CD4-positive, alpha-beta T cell (primary cell): ENCODE data around the gene FOXG1. TPM values are rescaled to one million over a fixed set of nuclear protein-coding genes. Genes with fewer than 3 reads are reported as not detected.

Experiments used
- ATAC-seq: fragments of 200-7000 bp; cut with Tn5 transposase; one replicate; pipeline ENCODE4 v1.10.0; 2022; ENCODE audit warnings: mild to moderate bottlenecking; ENCODE audit not compliant: poor library complexity
- CTCF ChIA-PET: fragments of 350-600 bp; sonication (Branson Sonifier 250); formaldehyde crosslinking; loops from one replicate; lab custom pipeline; 2021; ENCODE audit warnings: antibody characterized with exemption, inconsistent platforms; lab: Charles Lee
- POLR2A ChIA-PET: fragments of 350-600 bp; sonication (Branson Sonifier 250); formaldehyde crosslinking; loops from one replicate; lab custom pipeline; 2021; ENCODE audit warnings: antibody characterized with exemption, inconsistent platforms; lab: Charles Lee
- DNase-seq, 14 experiments: peaks; one replicate each; pipeline ENCODE4 v3.0.0-alpha.2; 2013 to 2020; ENCODE audit warnings: mixed read lengths in 2 of 14
- H3K27ac ChIP-seq, 2 donors: one replicate each; pipeline versions ENCODE4 v1.5.1 to v1.7.0; 2013; ENCODE audit warnings: low read length in 2 of 2, low read depth in 1 of 2, mild to moderate bottlenecking in 1 of 2
- H3K27me3 ChIP-seq, 2 experiments: 1 replicate in 1 of 2; 2 replicates in 1 of 2; pipeline versions ENCODE4 v1.6.1 to v1.7.0; 2013; ENCODE audit warnings: low read length in 2 of 2, control low read depth in 1 of 2, mild to moderate bottlenecking in 1 of 2, moderate library complexity in 1 of 2; ENCODE audit not compliant: insufficient read depth in 2 of 2, control insufficient read depth in 1 of 2
- H3K36me3 ChIP-seq: one replicate; pipeline ENCODE4 v1.6.1; 2013; ENCODE audit warnings: low read length, control low read depth; ENCODE audit not compliant: insufficient read depth
- H3K4me1 ChIP-seq: one replicate; pipeline ENCODE4 v1.6.1; 2013; ENCODE audit warnings: low read length, control low read depth; ENCODE audit not compliant: insufficient read depth
- H3K4me3 ChIP-seq: one replicate; pipeline ENCODE4 v1.5.1; 2013; ENCODE audit warnings: mild to moderate bottlenecking, low read length, moderate library complexity
- H3K9me3 ChIP-seq, 2 experiments: 1 replicate in 1 of 2; 2 replicates in 1 of 2; pipeline versions ENCODE4 v1.6.1 to v1.7.0; 2013; ENCODE audit warnings: low read length in 2 of 2, mild to moderate bottlenecking in 2 of 2, control low read depth in 1 of 2, moderate library complexity in 1 of 2; ENCODE audit not compliant: control insufficient read depth in 1 of 2, insufficient read depth in 1 of 2
- H3K27ac Mint-ChIP-seq: one replicate; pipeline ENCODE4 v1.8.0; 2020; ENCODE audit warnings: mixed read lengths
- H3K27me3 Mint-ChIP-seq: one replicate; pipeline ENCODE4 v1.8.0; 2021; ENCODE audit warnings: mixed read lengths
- H3K36me3 Mint-ChIP-seq: one replicate; pipeline ENCODE4 v1.8.0; 2021; ENCODE audit warnings: low read depth, mixed read lengths
- H3K4me1 Mint-ChIP-seq: one replicate; pipeline ENCODE4 v1.8.0; 2021; ENCODE audit warnings: low read depth, mixed read lengths
- H3K4me3 Mint-ChIP-seq: one replicate; pipeline ENCODE4 v1.8.0; 2020; ENCODE audit warnings: mild to moderate bottlenecking, mixed read lengths
- H3K9me3 Mint-ChIP-seq: one replicate; pipeline ENCODE4 v1.8.0; 2020; ENCODE audit warnings: mixed read lengths
- CTCF ChIP-seq: fragments of 200-600 bp; IDR thresholded peaks from one replicate; pipeline ENCODE4 v1.8.0; 2022; ENCODE audit warnings: antibody characterized with exemption, mild to moderate bottlenecking
- intact Hi-C, 2 experiments: fragments of 100-400 bp; cut with DNase I in 1 of 2; cut with micrococcal nuclease in 1 of 2; formaldehyde crosslinking; loops; one replicate each; pipeline versions ENCODE4 v1.15.1 to v1.9.0; 2023 to 2025; cut with DNase I, micrococcal nuclease
- total RNA-seq, 174 experiments: library from RNA in 2 of 174; stranded (reverse) in 2 of 174; gene quantifications; one replicate each; pipeline ENCODE4 v1.2.3 and lab custom pipeline; 2021 to 2026

FOXG1 gene
- total RNA-seq, 2 experiments from 2014 or later = not detected

DNA sequence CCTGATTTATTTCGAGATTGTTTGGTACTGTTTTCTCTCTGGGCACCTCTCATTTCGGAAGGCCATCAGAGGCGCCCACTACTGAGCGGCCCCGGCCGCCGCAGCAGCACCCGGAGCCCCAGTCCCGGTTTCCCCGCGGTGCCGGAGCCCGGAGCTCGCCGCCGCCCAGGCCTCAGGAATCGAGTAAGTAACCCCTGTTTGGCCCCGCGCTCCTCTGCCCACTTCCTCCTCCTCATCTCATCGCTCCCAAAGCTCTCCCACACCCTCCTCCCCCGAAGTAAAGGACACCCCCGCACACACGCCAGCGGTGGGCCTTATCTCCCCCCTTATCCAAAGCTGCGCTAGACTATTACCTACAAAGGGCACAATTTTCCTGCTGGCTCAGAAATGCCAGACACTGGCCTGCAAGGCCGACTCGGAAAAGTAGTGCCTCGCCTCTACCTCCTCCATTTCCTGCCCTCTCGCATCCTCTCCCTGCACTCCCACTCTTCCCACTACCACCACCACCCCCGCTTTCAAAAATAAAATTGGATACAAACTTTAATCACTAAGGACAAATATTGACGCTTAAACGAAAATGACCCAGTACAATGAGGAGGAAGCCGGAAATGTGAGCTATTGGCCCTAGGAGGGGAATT, 637 bp upstream of the FOXG1 start:
- H3K36me3 Mint-ChIP-seq = no peaks in the 10 kb centered on the region
- peak overlapping the region; percentile 74 for H3K4me3 Mint-ChIP-seq
- Histone ChIP-seq H3K27ac (no peak overlapping the region), H3K4me3 (no peak overlapping the region), H3K27me3 (peaks cover 56 to 78% of the 10 kb centered on the region in 2 experiments), H3K4me1 (peaks cover 10% of the 10 kb centered on the region), H3K36me3 (no peaks in the 10 kb centered on the region), H3K9me3 (peaks cover 8 to 33% of the 10 kb centered on the region in 2 experiments)
- intact Hi-C loops = no loop called here
- no peak overlapping the region for H3K27ac Mint-ChIP-seq
- no peaks in the 10 kb centered on the region for H3K9me3 Mint-ChIP-seq
- ATAC-seq = no peak
- peaks cover 14% of the 10 kb centered on the region for H3K4me1 Mint-ChIP-seq
- POLR2A ChIA-PET = no interaction called here
- DNase-seq = no peak
- TF ChIP-seq CTCF = no peak
- CTCF ChIA-PET = no interaction called here
- H3K27me3 Mint-ChIP-seq = peaks cover 79% of the 10 kb centered on the region

DNA sequence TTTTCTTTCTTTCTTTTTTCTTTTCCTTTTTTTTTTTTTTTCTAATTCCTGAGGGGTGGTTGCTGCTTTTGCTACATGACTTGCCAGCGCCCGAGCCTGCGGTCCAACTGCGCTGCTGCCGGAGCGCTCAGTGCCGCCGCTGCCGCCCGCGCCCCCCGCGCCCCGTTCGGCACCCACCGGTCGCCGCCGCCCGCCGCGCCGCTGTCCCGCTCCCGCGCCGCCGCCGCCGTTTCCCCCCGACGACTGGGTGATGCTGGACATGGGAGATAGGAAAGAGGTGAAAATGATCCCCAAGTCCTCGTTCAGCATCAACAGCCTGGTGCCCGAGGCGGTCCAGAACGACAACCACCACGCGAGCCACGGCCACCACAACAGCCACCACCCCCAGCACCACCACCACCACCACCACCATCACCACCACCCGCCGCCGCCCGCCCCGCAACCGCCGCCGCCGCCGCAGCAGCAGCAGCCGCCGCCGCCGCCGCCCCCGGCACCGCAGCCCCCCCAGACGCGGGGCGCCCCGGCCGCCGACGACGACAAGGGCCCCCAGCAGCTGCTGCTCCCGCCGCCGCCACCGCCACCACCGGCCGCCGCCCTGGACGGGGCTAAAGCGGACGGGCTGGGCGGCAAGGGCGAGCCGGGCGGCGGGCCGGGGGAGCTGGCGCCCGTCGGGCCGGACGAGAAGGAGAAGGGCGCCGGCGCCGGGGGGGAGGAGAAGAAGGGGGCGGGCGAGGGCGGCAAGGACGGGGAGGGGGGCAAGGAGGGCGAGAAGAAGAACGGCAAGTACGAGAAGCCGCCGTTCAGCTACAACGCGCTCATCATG, 654 bp downstream of the FOXG1 start:
- H3K9me3 ChIP-seq = peaks cover 8 to 29% of the 10 kb centered on the region in 2 experiments
- intact Hi-C loops = no loop called here
- DNase-seq (no peak), ATAC-seq (no peak)
- Mint-ChIP-seq H3K4me3 (no peak overlapping the region), H3K36me3 (no peaks in the 10 kb centered on the region), H3K9me3 (no peaks in the 10 kb centered on the region), H3K27me3 (peaks cover 78% of the 10 kb centered on the region), H3K4me1 (peaks cover 14% of the 10 kb centered on the region), H3K27ac (no peak overlapping the region)
- H3K4me3 ChIP-seq = no peak overlapping the region
- peaks cover 10% of the 10 kb centered on the region for H3K4me1 ChIP-seq
- POLR2A ChIA-PET = no interaction called here
- H3K27me3 ChIP-seq = peaks cover 43 to 65% of the 10 kb centered on the region in 2 experiments
- TF ChIP-seq CTCF = no peak
- no peaks in the 10 kb centered on the region for H3K36me3 ChIP-seq
- no peak overlapping the region for H3K27ac ChIP-seq
- CTCF ChIA-PET = no interaction called here

DNA sequence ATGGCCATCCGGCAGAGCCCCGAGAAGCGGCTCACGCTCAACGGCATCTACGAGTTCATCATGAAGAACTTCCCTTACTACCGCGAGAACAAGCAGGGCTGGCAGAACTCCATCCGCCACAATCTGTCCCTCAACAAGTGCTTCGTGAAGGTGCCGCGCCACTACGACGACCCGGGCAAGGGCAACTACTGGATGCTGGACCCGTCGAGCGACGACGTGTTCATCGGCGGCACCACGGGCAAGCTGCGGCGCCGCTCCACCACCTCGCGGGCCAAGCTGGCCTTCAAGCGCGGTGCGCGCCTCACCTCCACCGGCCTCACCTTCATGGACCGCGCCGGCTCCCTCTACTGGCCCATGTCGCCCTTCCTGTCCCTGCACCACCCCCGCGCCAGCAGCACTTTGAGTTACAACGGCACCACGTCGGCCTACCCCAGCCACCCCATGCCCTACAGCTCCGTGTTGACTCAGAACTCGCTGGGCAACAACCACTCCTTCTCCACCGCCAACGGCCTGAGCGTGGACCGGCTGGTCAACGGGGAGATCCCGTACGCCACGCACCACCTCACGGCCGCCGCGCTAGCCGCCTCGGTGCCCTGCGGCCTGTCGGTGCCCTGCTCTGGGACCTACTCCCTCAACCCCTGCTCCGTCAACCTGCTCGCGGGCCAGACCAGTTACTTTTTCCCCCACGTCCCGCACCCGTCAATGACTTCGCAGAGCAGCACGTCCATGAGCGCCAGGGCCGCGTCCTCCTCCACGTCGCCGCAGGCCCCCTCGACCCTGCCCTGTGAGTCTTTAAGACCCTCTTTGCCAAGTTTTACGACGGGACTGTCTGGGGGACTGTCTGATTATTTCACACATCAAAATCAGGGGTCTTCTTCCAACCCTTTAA, 1.5 kb downstream of the FOXG1 start:
- Mint-ChIP-seq H3K9me3 (peaks cover under 1% of the 10 kb centered on the region), H3K36me3 (no peaks in the 10 kb centered on the region), H3K4me3 (peak overlapping the region; percentile 15), H3K27me3 (peaks cover 78% of the 10 kb centered on the region), H3K4me1 (peaks cover 14% of the 10 kb centered on the region), H3K27ac (no peak overlapping the region)
- Histone ChIP-seq H3K27me3 (peaks cover 37 to 60% of the 10 kb centered on the region in 2 experiments), H3K27ac (no peak overlapping the region), H3K4me1 (peaks cover 10% of the 10 kb centered on the region), H3K36me3 (no peaks in the 10 kb centered on the region), H3K9me3 (peaks cover under 1 to 29% of the 10 kb centered on the region in 2 experiments), H3K4me3 (no peak overlapping the region)
- DNase-seq = no peak
- POLR2A ChIA-PET = no interaction called here
- intact Hi-C loops = no loop called here
- no peak for ATAC-seq
- TF ChIP-seq CTCF = no peak
- CTCF ChIA-PET = no interaction called here
